Right lobe of liver (tissue), 6 donors: ENCODE results near the gene PGAM4. TPM values are rescaled to one million over a fixed set of nuclear protein-coding genes. Genes with fewer than 3 reads are reported as not detected.
"Not testable (repeated sequence)": the region's sequence is repeated elsewhere in the genome, so short reads cannot be mapped to it uniquely, and the experiment has no call there.

Experiments
- ATAC-seq, 4 donors: fragments of 200-7000 bp; cut with Tn5 transposase; one replicate each; pipeline ENCODE4 v1.9.1; 2020; ENCODE audit warnings: mild to moderate bottlenecking in 4 of 4, moderate library complexity in 4 of 4
- DNase-seq, 3 donors: peaks; one replicate each; pipeline ENCODE4 v3.0.0-alpha.2; 2020
- H3K27ac ChIP-seq, 3 donors: fragments of 200-600 bp; one replicate each; pipeline ENCODE4 v1.8.0; 2022
- H3K27me3 ChIP-seq, 2 donors: fragments of 200-600 bp; one replicate each; pipeline ENCODE4 v1.8.0; 2022
- H3K36me3 ChIP-seq, 4 donors: fragments of 200-600 bp; sonication (generic) in 1 of 4; one replicate each; pipeline versions ENCODE4 v1.5.1 to v1.8.0; 2017 to 2022; ENCODE audit warnings: control low read depth in 1 of 4
- H3K4me1 ChIP-seq, 4 donors: fragments of 200-600 bp; sonication (generic) in 1 of 4; one replicate each; pipeline versions ENCODE4 v1.5.1 to v1.8.0; 2017 to 2022; ENCODE audit warnings: control low read depth in 1 of 4
- H3K4me3 ChIP-seq, 3 donors: fragments of 200-600 bp; one replicate each; pipeline ENCODE4 v1.8.0; 2022
- H3K9me3 ChIP-seq, 4 donors: fragments of 200-600 bp; sonication (generic) in 1 of 4; one replicate each; pipeline versions ENCODE4 v1.5.1 to v1.8.0; 2017 to 2022; ENCODE audit warnings: control low read depth in 1 of 4
- POLR2A ChIP-seq: fragments of 450-650 bp; IDR thresholded peaks from one replicate; pipeline ENCODE4 v1.6.1; 2017; ENCODE audit warnings: antibody characterized with exemption, mild to moderate bottlenecking
- whole genome bisulfite sequencing: methylation state at CpG from one replicate; pipeline ENCODE4 v1.1.6; 2018; ENCODE audit warnings: low coverage, low lambda C conversion rate; ENCODE audit not compliant: insufficient coverage; ENCODE audit errors: missing lambda C conversion rate; 5-methylcytosine and 5-hydroxymethylcytosine counted together
- intact Hi-C, 2 donors: fragments of 100-400 bp; cut with DNase I; formaldehyde crosslinking; loops; one replicate each; pipeline versions ENCODE4 v1.11.2 to v1.14.1; 2022
- total RNA-seq, 6 experiments: library from RNA; depleted of rRNA in 2 of 6; stranded (reverse); fragments of >200 nt in 2 of 6; fragmentation: NEBNext Ultra II Directional in 3 of 6; extraction: Animal tissue kit (Norgen Biotek cat#: 25700) in 3 of 6; gene quantifications; one replicate each; pipeline versions ENCODE4 v1.1.0 to v1.2.4, GENCODE V29; 2016 to 2023
- TF ChIP-seq, protein P1 (sequence below), 4 donors: fragments of 200-600 bp in 3 of 4; fragments of 450-650 bp in 1 of 4; IDR thresholded peaks; one replicate each; pipeline versions ENCODE4 v1.5.1 to v1.8.0; 2016 to 2022; ENCODE audit warnings: antibody characterized with exemption in 4 of 4, mild to moderate bottlenecking in 2 of 4
- donor health status: DM: no; HTN: yes; CAD: no.
- donor health status: DM: no; HTN: no; CAD: no.
- donor health status: DM: no; HTN: no; CAD: no.
- donor health status: DM: no; HTN: yes; CAD: no.
- donor health status: DM: no; HTN: yes; CAD: no.

The PGAM4 gene
- total RNA-seq, 6 experiments from 2014 or later: not detected

DNA sequence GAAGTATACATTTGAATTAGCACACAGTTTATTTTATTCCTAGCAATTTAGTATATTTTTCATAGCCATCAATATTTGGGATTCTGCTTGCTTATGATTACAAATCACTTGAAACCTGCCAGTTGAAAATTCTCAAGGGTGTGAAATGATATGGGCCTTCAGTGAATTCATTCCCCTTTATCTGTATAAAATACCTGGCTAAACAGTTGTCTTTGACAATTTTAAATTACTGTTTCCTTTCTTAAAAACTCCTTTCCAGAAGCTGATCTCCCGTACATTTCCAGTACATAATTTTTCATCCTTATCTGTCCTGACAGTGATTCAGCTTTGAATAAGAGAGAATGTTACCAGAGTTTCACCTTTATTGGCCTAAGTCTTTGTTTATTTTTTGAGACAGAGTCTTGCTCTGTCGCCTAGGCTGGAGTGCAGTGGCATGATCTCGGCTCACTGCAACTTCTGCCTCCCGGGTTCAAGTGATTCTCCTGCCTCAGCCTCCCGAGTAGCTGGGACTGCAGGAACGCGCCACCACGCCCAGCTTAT, 45.0 kb downstream of the PGAM4 start:
- H3K4me1 ChIP-seq: no peaks in the 10 kb centered on the region
- H3K36me3 ChIP-seq: no peaks in the 10 kb centered on the region
- 56% methylated on average over 1 of the region's 8 CpGs for WGBS
- no peak overlapping the region for H3K4me3 ChIP-seq
- intact Hi-C loops: no loop called here
- no peak for DNase-seq
- TF ChIP-seq POLR2A: no peak
- TF ChIP-seq, protein P1, sequence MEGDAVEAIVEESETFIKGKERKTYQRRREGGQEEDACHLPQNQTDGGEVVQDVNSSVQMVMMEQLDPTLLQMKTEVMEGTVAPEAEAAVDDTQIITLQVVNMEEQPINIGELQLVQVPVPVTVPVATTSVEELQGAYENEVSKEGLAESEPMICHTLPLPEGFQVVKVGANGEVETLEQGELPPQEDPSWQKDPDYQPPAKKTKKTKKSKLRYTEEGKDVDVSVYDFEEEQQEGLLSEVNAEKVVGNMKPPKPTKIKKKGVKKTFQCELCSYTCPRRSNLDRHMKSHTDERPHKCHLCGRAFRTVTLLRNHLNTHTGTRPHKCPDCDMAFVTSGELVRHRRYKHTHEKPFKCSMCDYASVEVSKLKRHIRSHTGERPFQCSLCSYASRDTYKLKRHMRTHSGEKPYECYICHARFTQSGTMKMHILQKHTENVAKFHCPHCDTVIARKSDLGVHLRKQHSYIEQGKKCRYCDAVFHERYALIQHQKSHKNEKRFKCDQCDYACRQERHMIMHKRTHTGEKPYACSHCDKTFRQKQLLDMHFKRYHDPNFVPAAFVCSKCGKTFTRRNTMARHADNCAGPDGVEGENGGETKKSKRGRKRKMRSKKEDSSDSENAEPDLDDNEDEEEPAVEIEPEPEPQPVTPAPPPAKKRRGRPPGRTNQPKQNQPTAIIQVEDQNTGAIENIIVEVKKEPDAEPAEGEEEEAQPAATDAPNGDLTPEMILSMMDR (IDR thresholded peaks at IDR 0.05): no peak
- ATAC-seq: no peak
- no peaks in the 10 kb centered on the region for H3K27me3 ChIP-seq
- no peak overlapping the region for H3K27ac ChIP-seq
- H3K9me3 ChIP-seq: no peaks in the 10 kb centered on the region

GRCh38 chrX:77922787-77923186, 46.7 kb downstream of the PGAM4 start:
- H3K27me3 ChIP-seq: no peaks in the 10 kb centered on the region
- DNase-seq: no peak
- no peak for ATAC-seq
- intact Hi-C loops: no loop called here
- TF ChIP-seq, protein P1 (IDR thresholded peaks at IDR 0.05): no peak
- no peak for TF ChIP-seq POLR2A
- no peak overlapping the region for H3K4me3 ChIP-seq
- H3K9me3 ChIP-seq: no peaks in the 10 kb centered on the region
- H3K4me1 ChIP-seq: no peaks in the 10 kb centered on the region
- H3K36me3 ChIP-seq: no peaks in the 10 kb centered on the region
- no peak overlapping the region for H3K27ac ChIP-seq

DNA sequence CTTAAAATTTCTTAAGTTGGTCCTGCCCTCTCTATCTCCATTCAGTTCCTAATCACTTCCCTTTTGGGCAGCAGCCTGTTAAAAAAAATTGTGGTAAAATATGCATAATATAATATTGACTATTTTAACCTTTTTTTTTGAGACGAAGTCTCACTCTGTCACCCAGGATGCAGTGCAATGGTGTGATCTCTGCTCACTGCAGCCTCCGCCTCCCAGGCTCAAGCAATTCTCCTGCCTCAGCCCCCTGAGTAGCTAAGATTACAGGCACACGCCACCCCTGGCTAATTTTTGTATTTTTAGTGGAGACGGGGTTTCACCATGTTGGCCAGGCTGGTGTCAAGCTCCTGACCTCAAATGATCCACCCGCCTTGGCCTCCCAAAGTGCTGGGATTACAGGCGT, 50.1 kb downstream of the PGAM4 start:
- H3K27me3 ChIP-seq, H3K4me3 ChIP-seq, H3K9me3 ChIP-seq, DNase-seq, H3K36me3 ChIP-seq, intact Hi-C loops, H3K4me1 ChIP-seq, H3K27ac ChIP-seq, ATAC-seq: not testable (repeated sequence)
- WGBS: 51% methylated on average over 6 of the region's 6 CpGs

DNA sequence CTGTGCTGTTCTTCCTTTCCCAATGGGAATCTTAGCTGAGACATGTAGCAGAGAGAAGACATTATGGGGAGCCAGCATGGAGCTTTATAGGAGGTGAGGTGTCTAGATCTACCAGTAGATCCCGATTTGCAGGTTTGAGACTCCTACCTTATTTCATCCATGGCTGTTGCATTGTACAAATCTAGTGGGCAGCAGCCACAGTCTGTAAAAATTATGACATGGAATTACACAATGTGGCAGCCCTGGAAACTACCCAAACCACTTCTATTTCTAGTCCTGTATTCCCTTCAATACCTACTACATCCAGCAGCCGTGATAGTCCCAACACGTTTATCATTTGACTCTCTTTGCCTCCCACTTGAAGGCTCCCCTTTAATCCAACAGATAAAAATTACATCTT, 50.9 kb downstream of the PGAM4 start:
- 21% methylated on average over 3 of the region's 3 CpGs for WGBS
- Histone ChIP-seq H3K27me3 (no peaks in the 10 kb centered on the region), H3K4me3 (no peak overlapping the region), H3K4me1 (no peaks in the 10 kb centered on the region), H3K9me3 (no peaks in the 10 kb centered on the region), H3K27ac (no peak overlapping the region), H3K36me3 (no peaks in the 10 kb centered on the region)
- no peak for DNase-seq
- ATAC-seq: peak in 2 of 4 donors; percentile 37 to 64
- intact Hi-C loops: no loop called here
- TF ChIP-seq POLR2A: no peak
- TF ChIP-seq, protein P1 (IDR thresholded peaks at IDR 0.05): no peak

Other genes with a start within 250 kb of the PGAM4 start
- gene ATRX, start 183.4 kb downstream of the PGAM4 start, total RNA-seq: 10 to 100 TPM; 15.9 to 32.2 (median 21.3) TPM
- gene MAGT1, start 74.2 kb downstream of the PGAM4 start, total RNA-seq: 10 to 100 TPM; 54.8 to 78.3 (median 65.9) TPM
- gene COX7B, start 70.2 kb downstream of the PGAM4 start, total RNA-seq: 100 to 1,000 TPM; 144 to 906 (median 181) TPM
- 1 to 10 TPM; 2.1 to 3.9 (median 3.2) TPM for gene ATP7A, start 58.9 kb downstream of the PGAM4 start, total RNA-seq
- 100 to 1,000 TPM; 144 to 333 (median 184) TPM for gene PGK1, start 134.6 kb upstream of the PGAM4 start, total RNA-seq
- 1 to 10 TPM; 3.3 to 9.6 (median 6.1) TPM for gene TAF9B, start 170.0 kb upstream of the PGAM4 start, total RNA-seq